Activated CD4-positive, alpha-beta T cell treated with anti-CD3 and anti-CD28 coated beads, Interleukin-2, amount 50 U/mL, for 24 hours (primary cell): ENCODE results near the gene TOR1AIP1.

ENCODE experiments used
- DNase-seq, 2 donors: peaks; one replicate each; pipeline ENCODE4 v3.0.0-alpha.2; 2020; ENCODE audit warnings: low read depth in 1 of 2, low spot score in 1 of 2

TOR1AIP1 gene

DNA sequence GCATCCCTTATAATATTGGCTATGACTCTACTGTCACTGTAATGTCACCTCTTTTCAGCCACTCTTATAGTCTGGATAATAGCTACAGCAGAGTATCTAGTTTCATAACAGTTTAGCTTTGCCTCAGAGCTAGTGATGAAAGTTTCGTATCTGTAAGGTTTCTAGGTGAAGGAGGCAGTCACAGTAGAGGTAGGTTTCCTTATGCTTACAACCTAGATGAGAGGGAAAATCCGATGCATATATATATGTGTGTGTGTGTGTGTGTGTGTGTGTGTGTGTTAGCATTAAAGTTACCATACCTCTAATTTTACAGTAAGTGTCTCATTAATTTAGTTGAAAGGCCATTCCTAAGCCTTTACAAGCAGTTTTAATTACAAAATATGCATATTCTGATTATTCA lies 2.3 kb upstream of the TOR1AIP1 start:
- DNase-seq, result no peak

- no peak for DNase-seq
Measured at GRCh38 chr1:179881642-179882252, 338 bp upstream of the TOR1AIP1 start.

- DNase-seq, result peak in 1 of 2 donors; percentile 11
Measured at GRCh38 chr1:179883040-179883744, 1.1 kb downstream of the TOR1AIP1 start.

- peak in 1 of 2 donors; percentile 59 for DNase-seq
Measured at GRCh38 chr1:179883745-179884138, 1.7 kb downstream of the TOR1AIP1 start.

- DNase-seq, result no peak
Measured at GRCh38 chr1:179888071-179888470, 6.0 kb downstream of the TOR1AIP1 start.

GRCh38 chr1:179889589-179889988 lies 7.5 kb downstream of the TOR1AIP1 start:
- no peak for DNase-seq

- DNase-seq, result no peak
Measured at GRCh38 chr1:179910934-179911333, 28.8 kb downstream of the TOR1AIP1 start.

- DNase-seq, result no peak
Measured at GRCh38 chr1:179911812-179912211, 29.7 kb downstream of the TOR1AIP1 start.

GRCh38 chr1:179917601-179918429 lies 35.7 kb downstream of the TOR1AIP1 start:
- no peak for DNase-seq

DNA sequence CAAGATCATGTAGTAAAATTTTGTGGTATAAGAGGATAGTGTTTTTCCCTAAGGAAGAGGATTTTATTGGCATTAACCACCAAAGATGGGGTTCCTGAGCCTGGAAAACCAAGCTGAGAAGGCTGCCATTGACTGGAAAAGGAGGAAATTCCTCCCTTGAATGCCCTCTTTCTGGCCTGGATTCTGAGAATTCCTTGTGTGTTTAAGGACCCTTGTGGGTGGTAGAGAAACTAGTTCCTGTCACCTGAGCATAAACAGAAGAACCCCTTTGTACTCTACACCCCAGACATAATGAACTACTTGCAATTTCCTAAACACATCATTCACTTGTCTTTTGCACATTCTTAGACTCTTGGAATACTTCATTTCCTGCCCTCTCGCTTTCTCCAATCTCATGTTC lies 39.4 kb downstream of the TOR1AIP1 start:
- DNase-seq, result no peak

DNA sequence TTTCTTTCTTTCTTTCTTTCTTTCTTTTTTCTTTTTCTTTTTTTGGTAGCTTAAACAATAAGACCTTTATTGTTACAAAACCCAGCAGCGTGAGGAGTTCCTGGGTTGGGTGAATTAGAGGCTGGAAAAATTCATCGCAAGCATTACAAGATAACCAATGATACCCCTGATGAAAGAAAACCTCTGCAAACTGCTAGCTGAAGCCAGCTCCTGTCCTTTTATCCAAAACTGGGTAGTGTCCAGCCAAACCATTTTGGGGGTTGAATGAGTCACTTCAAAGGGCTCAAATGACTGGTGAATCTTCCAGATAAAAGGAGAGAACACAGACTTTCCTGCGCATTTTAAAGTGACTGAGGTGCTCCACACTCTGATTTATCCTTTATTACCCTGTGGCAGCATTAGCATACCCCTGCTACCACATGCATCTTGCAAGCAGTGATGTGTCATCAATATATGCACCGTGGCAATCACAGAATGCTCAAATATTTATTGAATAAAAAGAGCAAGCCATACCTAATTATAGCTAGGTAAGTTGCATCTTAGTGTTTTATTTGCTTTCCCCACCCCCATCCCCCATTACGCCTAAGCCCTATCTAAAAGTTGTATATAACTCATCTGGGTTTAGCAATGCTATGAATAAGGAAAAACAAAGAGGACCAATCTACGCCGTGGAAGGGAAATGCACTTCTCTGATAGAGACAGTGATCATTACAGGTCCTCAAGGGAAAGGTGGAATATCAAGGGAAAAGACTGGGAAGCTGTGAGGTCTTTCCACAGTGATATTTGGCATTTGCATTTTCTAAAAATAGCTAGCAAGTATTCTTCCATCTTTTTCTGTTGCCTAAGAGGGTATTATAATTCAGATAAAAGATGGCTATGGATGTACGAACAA lies 40.1 kb downstream of the TOR1AIP1 start:
- no peak for DNase-seq

DNA sequence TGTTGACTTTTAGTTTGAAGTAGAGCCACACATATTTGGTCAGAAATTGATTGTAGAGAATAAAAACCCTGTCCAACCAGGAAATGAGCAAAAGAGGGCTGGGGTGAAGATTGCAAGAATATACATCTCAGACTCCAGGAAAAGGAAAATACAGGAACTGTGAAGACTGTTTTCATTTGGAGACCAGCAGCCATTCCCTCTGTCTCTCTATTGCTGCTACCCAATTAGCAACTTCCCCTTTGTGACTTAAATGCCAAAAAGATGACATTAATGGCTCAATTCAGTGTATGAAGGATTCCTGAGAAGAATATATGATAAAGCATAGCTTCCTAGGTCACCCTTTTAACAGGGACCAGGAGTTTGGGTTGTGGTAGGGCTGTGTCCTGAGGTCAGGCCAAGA lies 40.9 kb downstream of the TOR1AIP1 start:
- no peak for DNase-seq

DNA sequence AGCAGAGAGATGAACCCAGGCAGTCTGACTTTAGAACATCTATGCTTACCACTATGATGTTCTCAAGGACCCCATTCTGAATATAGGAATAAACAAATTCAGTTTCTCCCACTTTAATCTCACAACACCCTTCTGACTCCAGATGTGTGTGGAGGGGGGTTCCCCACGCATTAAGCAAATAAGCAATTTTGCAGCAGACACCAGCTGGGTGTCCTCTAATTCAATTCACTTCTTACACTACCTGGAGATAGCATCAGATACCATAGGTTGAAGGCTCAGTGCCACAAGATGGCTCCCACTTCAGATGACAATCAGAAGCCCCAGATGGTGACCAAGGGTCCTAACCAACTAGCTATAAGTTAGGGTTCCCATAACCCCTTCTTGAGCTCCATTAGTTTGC lies 42.2 kb downstream of the TOR1AIP1 start:
- DNase-seq, result no peak

GRCh38 chr1:179925302-179925701 lies 43.2 kb downstream of the TOR1AIP1 start:
- DNase-seq, result no peak

DNA sequence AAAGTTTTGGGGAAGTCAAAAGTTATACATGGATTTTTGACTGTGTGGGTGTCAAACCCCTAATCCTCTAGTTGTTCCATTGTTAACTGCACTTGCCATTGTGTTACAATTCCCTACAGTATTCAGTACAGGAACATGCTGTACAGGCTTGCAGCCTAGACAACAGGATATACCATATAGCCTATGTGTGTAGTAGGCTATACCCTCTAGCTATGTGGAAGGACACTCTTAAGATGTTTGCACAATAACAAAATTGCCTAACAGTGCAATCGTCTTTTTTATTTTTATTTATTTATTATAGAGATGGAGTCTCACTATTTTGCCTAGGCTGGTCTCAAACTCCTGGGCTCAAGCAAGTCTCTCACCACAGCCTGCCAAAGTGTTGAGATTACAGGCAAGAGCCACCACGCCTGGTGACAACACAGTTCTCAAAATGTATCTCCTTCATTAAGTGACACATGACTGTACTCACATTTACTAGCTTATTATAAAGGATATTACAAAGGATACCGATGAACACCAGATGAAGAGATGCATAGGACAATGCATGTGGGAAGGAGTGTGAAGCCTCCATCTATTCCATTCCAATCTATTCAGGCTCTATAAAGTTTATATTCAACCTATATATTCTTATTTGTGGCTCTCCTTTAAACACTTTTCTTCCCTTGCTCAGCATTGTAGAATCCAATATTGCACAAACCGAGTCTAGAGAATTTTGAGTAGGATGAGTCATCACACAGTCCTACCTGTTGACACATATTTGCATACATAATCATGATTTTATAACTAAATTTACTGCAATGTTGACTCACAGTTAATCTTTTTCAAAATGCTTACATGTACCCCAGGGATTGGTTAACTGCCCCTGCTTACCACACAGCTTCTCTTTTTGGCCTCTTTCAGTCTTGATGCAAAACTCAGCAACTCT lies 44.1 kb downstream of the TOR1AIP1 start:
- no peak for DNase-seq

- DNase-seq, result no peak
Measured at GRCh38 chr1:179926850-179927205, 44.7 kb downstream of the TOR1AIP1 start.

DNA sequence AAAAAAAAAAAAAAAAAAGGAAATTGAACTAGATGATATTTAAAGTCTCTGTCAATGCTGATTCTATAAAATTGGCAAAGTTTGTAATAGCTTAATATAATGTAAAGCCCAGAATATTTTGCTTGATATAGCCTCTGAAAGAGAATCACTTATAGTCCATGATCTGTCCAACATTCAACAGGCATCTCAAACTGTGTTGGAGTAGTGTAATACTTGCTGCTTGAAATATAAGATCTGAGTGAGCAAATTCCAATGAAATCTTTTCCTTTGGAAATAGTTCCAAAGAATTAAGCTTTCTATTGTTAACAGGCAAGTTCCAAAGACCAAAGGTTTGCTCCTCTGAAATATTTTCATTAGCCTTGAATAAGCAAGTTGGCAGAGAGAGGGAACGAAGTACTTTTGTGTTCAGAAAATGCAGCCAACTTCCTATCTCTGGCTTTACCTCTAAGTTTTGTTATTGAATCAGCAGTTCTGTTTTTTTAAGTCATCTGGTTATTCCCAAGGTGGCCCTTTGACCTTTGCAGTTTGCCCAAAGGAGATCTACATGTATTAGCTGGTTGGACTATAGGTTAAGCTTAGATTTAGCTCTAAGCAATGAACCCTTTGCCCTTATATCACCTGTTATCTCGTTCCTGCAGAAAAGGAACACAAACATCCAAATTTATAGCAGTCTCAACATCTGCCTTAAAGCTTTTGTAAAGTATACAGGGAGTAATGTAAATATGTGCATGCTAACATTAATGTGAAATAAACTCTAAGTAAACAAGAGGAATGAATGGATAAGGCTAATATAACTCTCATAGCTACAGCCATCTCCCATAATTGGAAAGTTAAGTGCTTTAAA lies 48.1 kb downstream of the TOR1AIP1 start:
- DNase-seq, result no peak

- no peak for DNase-seq
Measured at GRCh38 chr1:179930867-179931266, 48.8 kb downstream of the TOR1AIP1 start.

DNA sequence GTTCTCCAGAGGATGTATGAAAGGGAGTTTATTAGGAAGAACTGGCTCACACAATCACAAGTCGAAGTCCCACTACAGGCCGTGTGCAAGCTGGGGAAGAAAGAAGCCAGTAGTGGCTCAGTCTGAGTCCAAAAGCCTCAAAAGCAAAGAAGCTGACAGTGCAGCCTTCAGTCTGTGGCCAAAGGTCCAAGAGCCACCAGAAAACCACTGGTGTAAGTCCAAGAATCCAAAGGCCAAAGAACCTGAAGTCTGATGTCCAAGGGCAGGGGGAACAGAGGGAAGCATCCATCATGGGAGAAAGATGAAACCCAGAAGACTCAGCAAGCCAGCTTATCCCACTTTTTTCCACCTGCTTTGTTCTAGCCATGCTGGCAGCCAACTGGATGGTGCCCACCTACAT lies 51.1 kb downstream of the TOR1AIP1 start:
- DNase-seq, result no peak
